ENCODE data around the gene MRPL1.

DNA sequence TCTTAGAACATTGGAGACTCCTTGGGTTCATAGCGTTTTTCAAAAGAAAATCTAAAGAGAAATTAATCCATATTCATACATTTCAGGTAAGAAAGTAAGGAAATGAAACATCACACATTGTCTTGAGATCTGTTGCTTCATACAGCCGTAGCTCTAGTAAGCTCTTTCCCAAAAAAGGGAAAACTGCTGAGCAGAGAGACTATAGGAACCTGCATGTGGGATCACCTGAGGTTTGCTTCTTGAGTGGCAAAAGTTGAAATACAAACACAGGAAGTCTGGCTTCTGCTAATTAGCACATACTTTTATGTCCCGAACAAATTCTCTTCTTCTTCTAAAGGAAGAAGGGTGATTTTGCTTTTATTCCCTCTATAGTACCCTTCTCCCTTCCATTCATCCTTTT, 57.7 kb downstream of the MRPL1 start:
- no peak for TF ChIP-seq MEF2A (IDR thresholded peaks at IDR 0.05; ENCODE audit: control insufficient read depth, low read depth, low read length)
- no peak for TF ChIP-seq ZNF76 (CRISPR knock-in tag; IDR thresholded peaks at IDR 0.05; ENCODE audit: borderline replicate concordance)
- TF ChIP-seq HMGN3 (IDR thresholded peaks at IDR 0.05; ENCODE audit: borderline replicate concordance, extremely low read depth, insufficient read length, low read depth, low read length): no peak
- no peak for TF ChIP-seq ZNF143 (CRISPR knock-in tag; IDR thresholded peaks at IDR 0.05)
- TF ChIP-seq MTA3 (IDR thresholded peaks at IDR 0.05; ENCODE audit: borderline replicate concordance): no peak
- TF ChIP-seq, protein P1, sequence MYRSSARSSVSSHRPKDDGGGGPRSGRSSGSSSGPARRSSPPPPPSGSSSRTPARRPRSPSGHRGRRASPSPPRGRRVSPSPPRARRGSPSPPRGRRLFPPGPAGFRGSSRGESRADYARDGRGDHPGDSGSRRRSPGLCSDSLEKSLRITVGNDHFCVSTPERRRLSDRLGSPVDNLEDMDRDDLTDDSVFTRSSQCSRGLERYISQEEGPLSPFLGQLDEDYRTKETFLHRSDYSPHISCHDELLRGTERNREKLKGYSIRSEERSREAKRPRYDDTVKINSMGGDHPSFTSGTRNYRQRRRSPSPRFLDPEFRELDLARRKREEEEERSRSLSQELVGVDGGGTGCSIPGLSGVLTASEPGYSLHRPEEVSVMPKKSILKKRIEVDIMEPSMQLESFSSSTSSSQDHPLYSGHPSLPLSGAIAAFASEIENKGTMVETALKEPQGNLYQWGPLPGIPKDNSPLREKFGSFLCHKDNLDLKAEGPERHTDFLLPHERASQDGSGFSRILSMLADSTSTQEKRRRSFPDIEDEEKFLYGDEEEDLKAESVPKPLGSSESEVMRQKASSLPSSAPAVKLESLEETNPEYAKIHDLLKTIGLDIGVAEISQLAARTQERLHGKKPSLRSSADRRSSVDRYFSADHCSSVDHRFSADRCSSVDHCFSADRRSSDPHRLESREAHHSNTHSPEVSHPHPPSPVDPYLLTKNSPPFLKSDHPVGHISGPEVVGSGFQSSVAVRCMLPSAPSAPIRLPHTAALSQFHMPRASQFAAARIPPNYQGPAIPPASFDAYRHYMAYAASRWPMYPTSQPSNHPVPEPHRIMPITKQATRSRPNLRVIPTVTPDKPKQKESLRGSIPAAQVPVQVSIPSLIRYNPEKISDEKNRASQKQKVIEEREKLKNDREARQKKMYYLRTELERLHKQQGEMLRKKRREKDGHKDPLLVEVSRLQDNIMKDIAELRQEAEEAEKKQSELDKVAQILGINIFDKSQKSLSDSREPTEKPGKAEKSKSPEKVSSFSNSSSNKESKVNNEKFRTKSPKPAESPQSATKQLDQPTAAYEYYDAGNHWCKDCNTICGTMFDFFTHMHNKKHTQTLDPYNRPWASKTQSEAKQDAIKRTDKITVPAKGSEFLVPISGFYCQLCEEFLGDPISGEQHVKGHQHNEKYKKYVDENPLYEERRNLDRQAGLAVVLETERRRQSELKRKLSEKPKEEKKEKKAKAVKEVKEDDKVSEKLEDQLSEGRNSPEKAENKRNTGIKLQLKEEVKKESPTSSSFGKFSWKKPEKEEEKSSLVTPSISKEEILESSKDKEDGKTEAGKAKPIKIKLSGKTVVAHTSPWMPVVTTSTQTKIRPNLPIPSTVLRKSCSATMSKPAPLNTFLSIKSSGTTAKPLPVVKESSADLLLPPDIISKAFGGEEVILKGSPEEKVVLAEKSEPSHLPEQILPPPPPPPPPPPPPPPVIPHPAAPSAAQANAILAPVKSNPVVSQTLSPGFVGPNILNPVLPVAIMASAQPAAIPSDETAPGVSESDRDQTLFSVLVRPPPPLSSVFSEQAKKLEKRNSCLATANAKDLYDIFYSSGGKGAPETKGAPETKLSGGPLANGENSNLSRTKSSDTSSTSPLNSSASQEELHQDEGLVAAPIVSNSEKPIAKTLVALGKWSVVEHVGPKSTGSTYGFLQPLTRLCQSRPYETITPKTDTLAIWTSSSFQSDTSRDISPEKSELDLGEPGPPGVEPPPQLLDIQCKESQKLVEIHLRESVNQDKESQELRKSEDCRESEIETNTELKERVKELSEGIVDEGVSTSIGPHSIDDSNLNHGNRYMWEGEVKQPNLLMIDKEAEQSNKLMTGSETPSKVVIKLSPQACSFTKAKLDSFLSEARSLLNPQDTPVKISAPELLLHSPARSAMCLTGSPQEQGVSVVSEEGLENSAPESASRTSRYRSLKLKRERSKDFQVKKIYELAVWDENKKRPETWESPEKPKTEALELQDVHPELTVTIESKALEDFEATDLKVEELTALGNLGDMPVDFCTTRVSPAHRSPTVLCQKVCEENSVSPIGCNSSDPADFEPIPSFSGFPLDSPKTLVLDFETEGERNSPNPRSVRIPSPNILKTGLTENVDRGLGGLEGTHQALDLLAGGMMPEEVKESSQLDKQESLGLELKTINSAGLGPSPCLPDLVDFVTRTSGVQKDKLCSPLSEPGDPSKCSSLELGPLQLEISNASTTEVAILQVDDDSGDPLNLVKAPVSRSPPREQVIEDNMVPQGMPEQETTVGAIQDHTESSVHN (IDR thresholded peaks at IDR 0.05; ENCODE audit: borderline replicate concordance in 1 of 2, low read depth in 1 of 2): no peak
- TF ChIP-seq, protein P2, sequence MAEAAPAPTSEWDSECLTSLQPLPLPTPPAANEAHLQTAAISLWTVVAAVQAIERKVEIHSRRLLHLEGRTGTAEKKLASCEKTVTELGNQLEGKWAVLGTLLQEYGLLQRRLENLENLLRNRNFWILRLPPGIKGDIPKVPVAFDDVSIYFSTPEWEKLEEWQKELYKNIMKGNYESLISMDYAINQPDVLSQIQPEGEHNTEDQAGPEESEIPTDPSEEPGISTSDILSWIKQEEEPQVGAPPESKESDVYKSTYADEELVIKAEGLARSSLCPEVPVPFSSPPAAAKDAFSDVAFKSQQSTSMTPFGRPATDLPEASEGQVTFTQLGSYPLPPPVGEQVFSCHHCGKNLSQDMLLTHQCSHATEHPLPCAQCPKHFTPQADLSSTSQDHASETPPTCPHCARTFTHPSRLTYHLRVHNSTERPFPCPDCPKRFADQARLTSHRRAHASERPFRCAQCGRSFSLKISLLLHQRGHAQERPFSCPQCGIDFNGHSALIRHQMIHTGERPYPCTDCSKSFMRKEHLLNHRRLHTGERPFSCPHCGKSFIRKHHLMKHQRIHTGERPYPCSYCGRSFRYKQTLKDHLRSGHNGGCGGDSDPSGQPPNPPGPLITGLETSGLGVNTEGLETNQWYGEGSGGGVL (CRISPR knock-in tag; IDR thresholded peaks at IDR 0.05): no peak
- TF ChIP-seq SIN3B (IDR thresholded peaks at IDR 0.05; ENCODE audit: low read depth): no peak

All from K562 (cell line).